Limb (tissue), 2 donors: ENCODE data around the gene BRD4.
"Not testable (repeated sequence)": the region's sequence is repeated elsewhere in the genome, so short reads cannot be mapped to it uniquely, and the experiment has no call there.

ENCODE experiments used
- DNase-seq, 2 donors: peaks; one replicate each; pipeline ENCODE4 v3.0.0-alpha.2; 2016; ENCODE audit errors: extremely low spot score in 2 of 2

The BRD4 gene

GRCh38 chr19:15360015-15360414, 27.7 kb upstream of the BRD4 start:
- DNase-seq = not testable (repeated sequence)

- DNase-seq = no peak
Measured at GRCh38 chr19:15358918-15359317, 26.6 kb upstream of the BRD4 start.

- no peak for DNase-seq
Measured at GRCh38 chr19:15357906-15358305, 25.6 kb upstream of the BRD4 start.

- no peak for DNase-seq
Measured at GRCh38 chr19:15354566-15355296, 22.4 kb upstream of the BRD4 start.

GRCh38 chr19:15353908-15354307, 21.6 kb upstream of the BRD4 start:
- DNase-seq = no peak

GRCh38 chr19:15352535-15352934, 20.2 kb upstream of the BRD4 start:
- DNase-seq = not testable (repeated sequence)

- DNase-seq = not testable (repeated sequence)
Measured at GRCh38 chr19:15341328-15341727, 9.0 kb upstream of the BRD4 start.

GRCh38 chr19:15340086-15340485, 7.7 kb upstream of the BRD4 start:
- DNase-seq = no peak

- no peak for DNase-seq
Measured at GRCh38 chr19:15337202-15337601, 4.9 kb upstream of the BRD4 start.

- DNase-seq = not testable (repeated sequence)
Measured at GRCh38 chr19:15335992-15336391, 3.7 kb upstream of the BRD4 start.

- peak in 1 of 2 donors; percentile 76 for DNase-seq
Measured at GRCh38 chr19:15331419-15332310, 674 bp downstream of the BRD4 start.

- no peak for DNase-seq
Measured at GRCh38 chr19:15330801-15331418, 1.4 kb downstream of the BRD4 start.

- DNase-seq = no peak
Measured at GRCh38 chr19:15328312-15328711, 4.0 kb downstream of the BRD4 start.

- no peak for DNase-seq
Measured at GRCh38 chr19:15324791-15325519, 7.4 kb downstream of the BRD4 start.

- DNase-seq = no peak
Measured at GRCh38 chr19:15323496-15324235, 8.7 kb downstream of the BRD4 start.

GRCh38 chr19:15321739-15322138, 10.6 kb downstream of the BRD4 start:
- no peak for DNase-seq

- DNase-seq = no peak
Measured at GRCh38 chr19:15320116-15320515, 12.2 kb downstream of the BRD4 start.

GRCh38 chr19:15318241-15318691, 14.1 kb downstream of the BRD4 start:
- DNase-seq = no peak

GRCh38 chr19:15317392-15318071, 14.8 kb downstream of the BRD4 start:
- no peak for DNase-seq

GRCh38 chr19:15316498-15316897, 15.8 kb downstream of the BRD4 start:
- DNase-seq = no peak
